ENCODE data around the gene ABHD3.

DNA sequence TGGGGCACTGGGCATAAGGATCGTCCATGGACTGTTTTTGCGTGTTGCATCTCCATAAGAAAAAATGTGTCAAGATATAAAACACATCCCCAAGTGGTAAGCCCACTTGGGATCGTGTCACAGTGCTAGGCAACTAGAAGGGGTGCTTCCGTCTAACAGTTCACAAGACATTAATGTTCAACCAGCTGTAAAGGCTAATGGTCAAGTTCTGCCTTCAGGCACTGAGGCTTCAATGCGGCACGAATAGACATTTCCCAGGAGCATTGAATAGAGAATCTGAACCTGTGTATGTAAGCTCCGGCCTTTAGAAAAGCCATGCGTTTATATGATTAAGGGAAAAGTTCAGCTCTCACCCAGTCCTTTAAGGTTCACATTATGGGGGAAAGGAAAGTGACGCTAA is 42.0 kb downstream of the ABHD3 start:
- TF ChIP-seq, protein P1, sequence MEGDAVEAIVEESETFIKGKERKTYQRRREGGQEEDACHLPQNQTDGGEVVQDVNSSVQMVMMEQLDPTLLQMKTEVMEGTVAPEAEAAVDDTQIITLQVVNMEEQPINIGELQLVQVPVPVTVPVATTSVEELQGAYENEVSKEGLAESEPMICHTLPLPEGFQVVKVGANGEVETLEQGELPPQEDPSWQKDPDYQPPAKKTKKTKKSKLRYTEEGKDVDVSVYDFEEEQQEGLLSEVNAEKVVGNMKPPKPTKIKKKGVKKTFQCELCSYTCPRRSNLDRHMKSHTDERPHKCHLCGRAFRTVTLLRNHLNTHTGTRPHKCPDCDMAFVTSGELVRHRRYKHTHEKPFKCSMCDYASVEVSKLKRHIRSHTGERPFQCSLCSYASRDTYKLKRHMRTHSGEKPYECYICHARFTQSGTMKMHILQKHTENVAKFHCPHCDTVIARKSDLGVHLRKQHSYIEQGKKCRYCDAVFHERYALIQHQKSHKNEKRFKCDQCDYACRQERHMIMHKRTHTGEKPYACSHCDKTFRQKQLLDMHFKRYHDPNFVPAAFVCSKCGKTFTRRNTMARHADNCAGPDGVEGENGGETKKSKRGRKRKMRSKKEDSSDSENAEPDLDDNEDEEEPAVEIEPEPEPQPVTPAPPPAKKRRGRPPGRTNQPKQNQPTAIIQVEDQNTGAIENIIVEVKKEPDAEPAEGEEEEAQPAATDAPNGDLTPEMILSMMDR (IDR thresholded peaks at IDR 0.05), result no peak
- TF ChIP-seq POLR2A (IDR thresholded peaks at IDR 0.05), result no peak
